ENCODE data around the gene IMPA2. TPM values are rescaled to one million over a fixed set of nuclear protein-coding genes. Genes with fewer than 3 reads are reported as not detected.

The IMPA2 gene
- total and polyA plus RNA-seq, 10 of the 15 experiments (the other 5 are each of a cell fraction or from before 2014, with no cell fraction given), result 0.24 to 21.0 (median 11.4) TPM

DNA sequence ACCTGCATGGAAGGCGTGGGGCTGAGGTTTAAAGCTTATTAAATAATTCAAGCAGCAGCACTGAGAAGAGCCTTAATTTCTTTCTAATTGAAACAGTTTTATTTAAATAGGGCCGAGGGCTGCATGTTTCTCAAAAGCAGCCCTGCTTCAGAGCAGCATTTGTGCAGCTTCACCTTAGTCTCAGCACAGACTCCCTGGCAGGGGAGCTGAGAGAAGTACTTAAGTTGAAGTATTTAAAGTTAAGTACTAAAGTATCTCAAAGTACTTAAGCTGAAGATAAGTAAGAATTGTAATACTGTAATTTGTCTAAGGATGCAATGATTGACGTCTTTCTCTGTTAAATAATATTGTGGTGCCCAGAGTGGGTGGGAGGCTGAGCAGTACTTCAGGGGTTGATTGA, 31.4 kb downstream of the IMPA2 start:
- Histone ChIP-seq H3K4me1 (ENCODE audit: control insufficient read depth, insufficient read depth, low read length) (no peaks in the 10 kb centered on the region), H3K9ac (ENCODE audit: control insufficient read depth, insufficient read depth, low read length) (no peak overlapping the region), H3K4me3 (no peak overlapping the region), H3K27ac (ENCODE audit: control insufficient read depth, insufficient read depth) (no peak overlapping the region), H3K4me2 (ENCODE audit: control insufficient read depth, insufficient read depth) (no peak overlapping the region), H3K27me3 (replicated peaks in 1 of 2; ENCODE audit: control insufficient read depth in 2 of 2, insufficient read depth in 2 of 2, low read length in 1 of 2) (no peaks in the 10 kb centered on the region), H3K79me2 (ENCODE audit: control insufficient read depth, insufficient read depth, low read length) (no peaks in the 10 kb centered on the region), H4K20me1 (ENCODE audit: control insufficient read depth, insufficient read depth) (no peaks in the 10 kb centered on the region), H3K36me3 (ENCODE audit: control insufficient read depth in 2 of 2, insufficient read depth in 2 of 2, low read length in 1 of 2) (no peaks in the 10 kb centered on the region), H2AFZ (ENCODE audit: control insufficient read depth, low read depth, low read length) (no peak overlapping the region), H3K9me3 (replicated peaks; ENCODE audit: control insufficient read depth, insufficient read depth, low read length) (no peaks in the 10 kb centered on the region)
- no peak for ATAC-seq
- in situ Hi-C loops (cut with MboI) (no loop called here), intact Hi-C loops (cut with micrococcal nuclease; ENCODE audit: unreplicated experiment) (no loop called here)
- ChIA-PET SMC1A (ENCODE audit: uncharacterized antibody, unreplicated experiment) (interaction anchor here (0.6 kb wide), 1 partner anchor 524 kb away, joined by 3 read pairs; no protein-coding TSS in a partner anchor), CTCF (interaction anchor here (1.1 kb wide), 1 partner anchor 16 kb away, joined by 3 read pairs; no protein-coding TSS in a partner anchor), POLR2A (no interaction called here), RAD21 (ENCODE audit: unreplicated experiment) (no interaction called here)
- DNase-seq (ENCODE audit: low read depth, low spot score), result no peak
- no TSS peak for BruUV-seq (replicated peaks)
- no peak for FAIRE-seq
- TF ChIP-seq, protein P1, sequence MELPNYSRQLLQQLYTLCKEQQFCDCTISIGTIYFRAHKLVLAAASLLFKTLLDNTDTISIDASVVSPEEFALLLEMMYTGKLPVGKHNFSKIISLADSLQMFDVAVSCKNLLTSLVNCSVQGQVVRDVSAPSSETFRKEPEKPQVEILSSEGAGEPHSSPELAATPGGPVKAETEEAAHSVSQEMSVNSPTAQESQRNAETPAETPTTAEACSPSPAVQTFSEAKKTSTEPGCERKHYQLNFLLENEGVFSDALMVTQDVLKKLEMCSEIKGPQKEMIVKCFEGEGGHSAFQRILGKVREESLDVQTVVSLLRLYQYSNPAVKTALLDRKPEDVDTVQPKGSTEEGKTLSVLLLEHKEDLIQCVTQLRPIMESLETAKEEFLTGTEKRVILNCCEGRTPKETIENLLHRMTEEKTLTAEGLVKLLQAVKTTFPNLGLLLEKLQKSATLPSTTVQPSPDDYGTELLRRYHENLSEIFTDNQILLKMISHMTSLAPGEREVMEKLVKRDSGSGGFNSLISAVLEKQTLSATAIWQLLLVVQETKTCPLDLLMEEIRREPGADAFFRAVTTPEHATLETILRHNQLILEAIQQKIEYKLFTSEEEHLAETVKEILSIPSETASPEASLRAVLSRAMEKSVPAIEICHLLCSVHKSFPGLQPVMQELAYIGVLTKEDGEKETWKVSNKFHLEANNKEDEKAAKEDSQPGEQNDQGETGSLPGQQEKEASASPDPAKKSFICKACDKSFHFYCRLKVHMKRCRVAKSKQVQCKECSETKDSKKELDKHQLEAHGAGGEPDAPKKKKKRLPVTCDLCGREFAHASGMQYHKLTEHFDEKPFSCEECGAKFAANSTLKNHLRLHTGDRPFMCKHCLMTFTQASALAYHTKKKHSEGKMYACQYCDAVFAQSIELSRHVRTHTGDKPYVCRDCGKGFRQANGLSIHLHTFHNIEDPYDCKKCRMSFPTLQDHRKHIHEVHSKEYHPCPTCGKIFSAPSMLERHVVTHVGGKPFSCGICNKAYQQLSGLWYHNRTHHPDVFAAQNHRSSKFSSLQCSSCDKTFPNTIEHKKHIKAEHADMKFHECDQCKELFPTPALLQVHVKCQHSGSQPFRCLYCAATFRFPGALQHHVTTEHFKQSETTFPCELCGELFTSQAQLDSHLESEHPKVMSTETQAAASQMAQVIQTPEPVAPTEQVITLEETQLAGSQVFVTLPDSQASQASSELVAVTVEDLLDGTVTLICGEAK (IDR thresholded peaks at IDR 0.05; ENCODE audit: borderline replicate concordance), result no peak
- TF ChIP-seq CEBPB (IDR thresholded peaks at IDR 0.05; ENCODE audit: borderline replicate concordance in 1 of 2, low read depth in 2 of 2, low read length in 2 of 2) (no peak), SREBF1 (IDR thresholded peaks at IDR 0.05; ENCODE audit: low read length) (no peak), NFIC (IDR thresholded peaks at IDR 0.05; ENCODE audit: low read depth, low read length) (no peak), IRF4 (IDR thresholded peaks at IDR 0.05; ENCODE audit: low read depth, low read length) (no peak)
- TF ChIP-seq, protein P2, sequence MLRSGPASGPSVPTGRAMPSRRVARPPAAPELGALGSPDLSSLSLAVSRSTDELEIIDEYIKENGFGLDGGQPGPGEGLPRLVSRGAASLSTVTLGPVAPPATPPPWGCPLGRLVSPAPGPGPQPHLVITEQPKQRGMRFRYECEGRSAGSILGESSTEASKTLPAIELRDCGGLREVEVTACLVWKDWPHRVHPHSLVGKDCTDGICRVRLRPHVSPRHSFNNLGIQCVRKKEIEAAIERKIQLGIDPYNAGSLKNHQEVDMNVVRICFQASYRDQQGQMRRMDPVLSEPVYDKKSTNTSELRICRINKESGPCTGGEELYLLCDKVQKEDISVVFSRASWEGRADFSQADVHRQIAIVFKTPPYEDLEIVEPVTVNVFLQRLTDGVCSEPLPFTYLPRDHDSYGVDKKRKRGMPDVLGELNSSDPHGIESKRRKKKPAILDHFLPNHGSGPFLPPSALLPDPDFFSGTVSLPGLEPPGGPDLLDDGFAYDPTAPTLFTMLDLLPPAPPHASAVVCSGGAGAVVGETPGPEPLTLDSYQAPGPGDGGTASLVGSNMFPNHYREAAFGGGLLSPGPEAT (IDR thresholded peaks at IDR 0.05; ENCODE audit: low read depth), result no peak
- 40% methylated on average over 3 of the region's 3 CpGs for WGBS (ENCODE audit: insufficient coverage, insufficient replicate concordance, low lambda C conversion rate, missing lambda C conversion rate)

Data from GM12878 (cell line).